Measurements from ENCODE around the gene C12orf57. TPM values are rescaled to one million over a fixed set of nuclear protein-coding genes. Genes with fewer than 3 reads are reported as not detected.

Gene C12orf57
- total and polyA plus RNA-seq, 2 of the 8 experiments (the other 6 are each of a cell fraction or from before 2014, with no cell fraction given), result 174 to 993 TPM

DNA sequence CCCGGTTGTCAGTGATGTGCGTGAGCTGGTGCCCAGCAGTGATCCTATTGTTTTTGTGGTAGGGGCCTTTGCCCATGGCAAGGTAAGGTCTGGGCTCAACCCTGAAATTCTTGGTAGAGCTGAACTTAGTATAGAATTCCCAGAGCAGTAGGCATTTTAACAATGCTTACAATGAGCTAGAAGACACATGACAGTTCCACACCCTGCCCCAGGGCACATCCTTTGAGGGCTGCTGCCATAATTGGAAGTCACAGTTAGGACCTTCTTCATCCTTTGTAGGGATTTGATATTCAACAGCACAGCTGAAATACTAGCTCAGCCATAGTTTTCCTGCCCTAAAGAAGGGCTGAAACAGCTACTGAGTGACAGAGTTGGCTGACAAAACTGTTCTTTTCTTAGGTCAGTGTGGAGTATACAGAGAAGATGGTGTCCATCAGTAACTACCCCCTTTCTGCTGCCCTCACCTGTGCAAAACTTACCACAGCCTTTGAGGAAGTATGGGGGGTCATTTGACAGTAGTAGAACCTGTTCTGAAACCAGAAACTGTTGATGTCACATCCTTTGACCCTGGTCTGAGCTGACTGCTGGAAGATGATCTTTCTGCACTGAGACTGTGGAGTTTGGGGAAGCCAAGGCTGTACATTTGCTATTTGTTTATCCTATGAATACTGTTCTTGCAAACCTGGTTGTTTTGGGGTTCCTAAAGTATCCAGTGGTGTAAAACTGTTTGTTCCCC lies 31.6 kb downstream of the C12orf57 start:
- peaks cover 25 to 58% (median 47%) of the 10 kb centered on the region in 4 experiments for H3K36me3 ChIP-seq (ENCODE audit: control insufficient read depth in 2 of 4, insufficient read depth in 4 of 4, low read length in 3 of 4)

More for the DNA sequence above, 31.6 kb downstream of the C12orf57 start:
- no peak overlapping the region for H3K4me3 ChIP-seq (ENCODE audit: extremely low read depth in 1 of 4, insufficient read depth in 2 of 4, low read depth in 3 of 4, low read length in 4 of 4)
- H3K23me2 ChIP-seq (ENCODE audit: low read depth, low read length), result peaks cover 2% of the 10 kb centered on the region; the same call in 1 of the 2 replicates
- H4K20me1 ChIP-seq (replicated peaks in 1 of 2; ENCODE audit: control insufficient read depth in 1 of 2, insufficient read depth in 2 of 2, low read length in 2 of 2), result peaks cover 5 to 6% of the 10 kb centered on the region in 2 experiments
- no peak overlapping the region for H3K18ac ChIP-seq (ENCODE audit: extremely low read depth, low read length)
- no peak overlapping the region for H2BK20ac ChIP-seq (ENCODE audit: low read length)
- H3K9me3 ChIP-seq (ENCODE audit: insufficient read depth in 2 of 2, low read depth in 1 of 2, low read length in 1 of 2), result no peaks in the 10 kb centered on the region
- no peak overlapping the region for H3K4ac ChIP-seq (replicated peaks; ENCODE audit: insufficient read length, low read depth, low read length)
- FAIRE-seq (no peak), DNase-seq (ENCODE audit: low read depth in 1 of 2, low spot score in 2 of 2) (no peak)
- no peak overlapping the region for H3K56ac ChIP-seq (replicated peaks; ENCODE audit: insufficient read length, low read depth, low read length)
- no peak for TF ChIP-seq HDAC2 (IDR thresholded peaks at IDR 0.05; ENCODE audit: borderline replicate concordance in 1 of 2, low read depth in 2 of 2, low read length in 2 of 2)
- TF ChIP-seq POLR2A (IDR thresholded peaks at IDR 0.05; ENCODE audit: control extremely low read depth in 1 of 2, low read depth in 2 of 2, low read length in 2 of 2), result 0 out of 3 replicates have a peak, but pooled peaks of 1 of the 2 experiments have one; percentile 31
- peaks cover 5% of the 10 kb centered on the region; the same call in 1 of the 2 replicates for H3K79me1 ChIP-seq (ENCODE audit: low read depth, low read length)
- H2BK120ac ChIP-seq (replicated peaks; ENCODE audit: low read depth, low read length), result no peak overlapping the region
- no peak overlapping the region for H2AK5ac ChIP-seq (ENCODE audit: low read depth, low read length)
- H3K9ac ChIP-seq (replicated peaks in 1 of 4; ENCODE audit: extremely low read depth in 1 of 4, low read depth in 3 of 4, low read length in 3 of 4), result no peak overlapping the region
- CTCF ChIA-PET (ENCODE audit: partially characterized antibody), result interaction anchor here (0.5 to 3.6 kb wide), 13 partner anchors 10 to 411 kb away, joined by 3 to 25 read pairs (median 3); partner anchors contain the start of genes LPCAT3 and SPSB2
- no peak overlapping the region for H4K8ac ChIP-seq (ENCODE audit: extremely low read depth, insufficient read depth, low read length)
- no peak overlapping the region for H3K23ac ChIP-seq (ENCODE audit: insufficient read length)
- H3K4me1 ChIP-seq (replicated peaks in 1 of 4; ENCODE audit: control insufficient read depth in 3 of 4, insufficient read depth in 4 of 4, low read length in 3 of 4), result no peaks in the 10 kb centered on the region; a peak in 1 of 7 replicates
- no peak overlapping the region for H2BK12ac ChIP-seq (ENCODE audit: low read depth, low read length)
- no peak overlapping the region for H4K91ac ChIP-seq (replicated peaks; ENCODE audit: insufficient read length, low read length)
- H2BK5ac ChIP-seq (ENCODE audit: low read depth, low read length), result no peak overlapping the region
- no peaks in the 10 kb centered on the region for H3K27me3 ChIP-seq (replicated peaks in 1 of 4; ENCODE audit: control insufficient read depth in 3 of 4, extremely low read depth in 1 of 4, insufficient read depth in 3 of 4, low read length in 3 of 4)
- no peak overlapping the region for H3K14ac ChIP-seq (ENCODE audit: insufficient read length)
- H2BK15ac ChIP-seq (ENCODE audit: low read length), result no peak overlapping the region
- no peak overlapping the region for H3K4me2 ChIP-seq (ENCODE audit: insufficient read depth in 1 of 2, low read depth in 2 of 2, low read length in 2 of 2)
- POLR2A ChIA-PET (ENCODE audit: partially characterized antibody), result interaction anchor here (0.9 to 30.5 kb wide), 14 partner anchors 11 to 120 kb away, joined by 3 to 1596 read pairs (median 4); partner anchors contain the start of genes ATN1, C12orf57, LPCAT3 and PTPN6
- no peak overlapping the region for H2AFZ ChIP-seq (ENCODE audit: low read length)
- H3K27ac ChIP-seq (ENCODE audit: low read depth, low read length), result no peak overlapping the region
- H3K79me2 ChIP-seq (ENCODE audit: control insufficient read depth in 1 of 2, insufficient read depth in 2 of 2, low read length in 2 of 2), result peaks cover 3 to 23% of the 10 kb centered on the region in 2 experiments; a peak in 3 of 4 replicates
- H4K5ac ChIP-seq (ENCODE audit: insufficient read length, low read depth, low read length), result no peak overlapping the region
- WGBS, 2 experiments (ENCODE audit: extremely low coverage in 1 of 2, insufficient coverage in 1 of 2, insufficient read length in 1 of 2, insufficient replicate concordance in 2 of 2, low coverage in 1 of 2, low lambda C conversion rate in 2 of 2, missing lambda C conversion rate in 1 of 2), result 97% methylated on average over 2 of the region's 2 CpGs; no CpG with 5 or more reads in 1 of the 2 experiments

Data from H1 (cell line).